Thymus (tissue), 11 donors: ENCODE data around the gene DEFB113. TPM values are rescaled to one million over a fixed set of nuclear protein-coding genes. Genes with fewer than 3 reads are reported as not detected.

Experiments
- DNase-seq, 9 donors: peaks; one replicate each; pipeline ENCODE4 v3.0.0-alpha.2; 2013; ENCODE audit warnings: low spot score in 9 of 9, low read depth in 6 of 9, missing footprints in 1 of 9
- H3K27ac ChIP-seq, 2 donors: one replicate each; pipeline ENCODE4 v1.5.1; 2013; ENCODE audit warnings: control low read depth in 1 of 2, low read depth in 1 of 2, low read length in 1 of 2, mild to moderate bottlenecking in 1 of 2, moderate library complexity in 1 of 2
- H3K27me3 ChIP-seq, 2 donors: one replicate each; pipeline ENCODE4 v1.5.1; 2013; ENCODE audit warnings: low read length in 1 of 2; ENCODE audit not compliant: control insufficient read depth in 2 of 2, insufficient read depth in 1 of 2
- H3K36me3 ChIP-seq, 2 donors: one replicate each; pipeline ENCODE4 v1.5.1; 2013; ENCODE audit warnings: low read length in 1 of 2, mild to moderate bottlenecking in 1 of 2, moderate library complexity in 1 of 2; ENCODE audit not compliant: control insufficient read depth in 2 of 2, insufficient read depth in 2 of 2
- H3K4me1 ChIP-seq, 2 donors: one replicate each; pipeline ENCODE4 v1.5.1; 2013; ENCODE audit warnings: low read length in 2 of 2; ENCODE audit not compliant: control insufficient read depth in 2 of 2, insufficient read depth in 2 of 2
- H3K4me3 ChIP-seq, 2 donors: one replicate each; pipeline ENCODE4 v1.5.1; 2013; ENCODE audit warnings: low read length in 2 of 2, control low read depth in 1 of 2, mild to moderate bottlenecking in 1 of 2
- H3K9me3 ChIP-seq, 2 donors: one replicate each; pipeline ENCODE4 v1.5.1; 2013; ENCODE audit warnings: low read length in 1 of 2, mild to moderate bottlenecking in 1 of 2; ENCODE audit not compliant: control insufficient read depth in 2 of 2, insufficient read depth in 1 of 2
- WGBS: extraction: QIAGEN DNeasy Blood & Tissue Kit; methylation state at CpG from one replicate; pipeline ENCODE4 v1.1.7; 2013; 5-methylcytosine and 5-hydroxymethylcytosine counted together
- polyA plus RNA-seq: library from polyadenylated mRNA; stranded (reverse); fragments of 200-250 nt; gene quantifications from one replicate; pipeline ENCODE4 v1.2.3, GENCODE V29; 2013
- total RNA-seq: library from RNA; stranded (reverse); fragments of 120-200 nt; gene quantifications from one replicate; pipeline ENCODE4 v1.2.4, GENCODE V29; 2013
- donor health status: healthy.

The DEFB113 gene
- total and polyA plus RNA-seq, 2 donors: not detected

DNA sequence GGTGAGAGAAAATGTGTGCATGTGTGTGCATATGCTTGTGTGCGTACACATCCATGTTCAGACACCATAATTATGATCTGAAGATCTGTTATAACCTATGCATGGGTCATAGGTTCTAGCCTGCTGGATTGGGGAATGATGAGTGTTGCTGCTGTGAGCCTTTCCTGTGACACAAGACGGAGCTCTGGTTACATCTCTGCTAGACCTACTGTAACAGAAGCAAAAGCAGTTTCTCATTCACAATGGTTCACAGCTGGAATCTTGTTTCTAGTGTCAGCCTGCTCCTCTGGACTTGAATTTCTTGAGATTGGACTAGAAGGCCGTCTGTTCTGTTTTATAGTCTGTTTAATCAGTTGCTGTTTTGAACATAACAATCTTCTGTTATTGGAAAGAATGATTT, 45.6 kb downstream of the DEFB113 start:
- Histone ChIP-seq H3K36me3 (no peaks in the 10 kb centered on the region), H3K9me3 (no peaks in the 10 kb centered on the region), H3K4me1 (no peaks in the 10 kb centered on the region), H3K27ac (no peak overlapping the region), H3K27me3 (no peaks in the 10 kb centered on the region), H3K4me3 (no peak overlapping the region)
- no peak for DNase-seq
- WGBS: 88% methylated on average over 3 of the region's 3 CpGs

DNA sequence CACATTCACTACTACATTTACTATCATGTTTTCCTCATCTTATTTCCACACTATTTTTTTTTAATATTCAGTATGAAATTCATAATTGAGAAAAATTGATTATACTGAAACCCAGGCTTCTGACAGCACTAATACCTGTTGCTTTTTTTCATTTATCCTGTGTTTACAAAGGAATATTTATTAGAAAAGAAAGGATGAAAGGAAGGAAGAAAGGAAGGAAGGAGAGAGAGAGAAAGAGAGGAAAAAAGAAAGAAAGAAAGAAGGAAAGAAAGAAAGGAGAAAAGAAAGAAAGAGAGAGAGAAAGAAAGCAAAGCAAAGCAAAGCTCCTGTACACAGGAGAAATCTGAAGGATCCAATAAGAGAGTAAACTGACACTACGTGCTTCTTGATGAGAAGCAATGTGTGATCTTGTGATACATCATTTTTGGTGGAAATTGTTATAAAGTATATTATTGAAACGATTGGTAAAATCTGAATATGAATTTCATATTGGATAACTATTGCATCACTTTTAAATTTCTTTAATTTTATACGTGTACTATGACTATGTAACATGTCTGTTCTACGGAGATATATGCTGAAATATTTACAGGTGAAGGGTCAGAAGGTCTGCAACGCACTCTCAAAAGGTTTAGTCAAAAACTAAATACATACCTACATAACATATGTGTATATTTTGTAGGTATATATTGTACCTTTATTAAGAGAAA, 49.3 kb downstream of the DEFB113 start:
- DNase-seq: no peak
- Histone ChIP-seq H3K4me3 (no peak overlapping the region), H3K27me3 (no peaks in the 10 kb centered on the region), H3K36me3 (no peaks in the 10 kb centered on the region), H3K9me3 (no peaks in the 10 kb centered on the region), H3K4me1 (no peaks in the 10 kb centered on the region), H3K27ac (no peak overlapping the region)
- 92% methylated on average over 5 of the region's 5 CpGs for WGBS

DNA sequence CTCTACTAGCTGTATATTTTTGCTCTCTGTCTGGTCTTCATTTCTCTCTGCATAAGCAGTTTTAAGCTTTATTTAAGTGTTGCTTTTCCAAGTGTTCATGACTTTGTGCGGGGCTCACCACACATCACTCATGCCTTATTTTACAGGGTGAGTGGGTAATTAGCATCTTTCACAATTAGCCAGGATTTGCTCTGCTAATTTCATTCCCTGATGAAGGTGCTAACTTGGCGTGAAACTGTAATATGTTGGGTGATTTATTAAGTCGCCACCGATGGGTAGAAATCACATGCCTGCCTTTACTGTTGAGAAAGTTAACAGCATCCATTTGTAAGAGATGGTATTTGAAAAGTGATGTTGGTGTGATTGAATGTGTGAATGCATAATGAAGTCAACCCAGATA, 50.2 kb downstream of the DEFB113 start:
- Histone ChIP-seq H3K4me1 (no peaks in the 10 kb centered on the region), H3K4me3 (no peak overlapping the region), H3K9me3 (no peaks in the 10 kb centered on the region), H3K27ac (no peak overlapping the region), H3K36me3 (no peaks in the 10 kb centered on the region), H3K27me3 (no peaks in the 10 kb centered on the region)
- DNase-seq: no peak
- WGBS: 85% methylated on average over 4 of the region's 4 CpGs

DNA sequence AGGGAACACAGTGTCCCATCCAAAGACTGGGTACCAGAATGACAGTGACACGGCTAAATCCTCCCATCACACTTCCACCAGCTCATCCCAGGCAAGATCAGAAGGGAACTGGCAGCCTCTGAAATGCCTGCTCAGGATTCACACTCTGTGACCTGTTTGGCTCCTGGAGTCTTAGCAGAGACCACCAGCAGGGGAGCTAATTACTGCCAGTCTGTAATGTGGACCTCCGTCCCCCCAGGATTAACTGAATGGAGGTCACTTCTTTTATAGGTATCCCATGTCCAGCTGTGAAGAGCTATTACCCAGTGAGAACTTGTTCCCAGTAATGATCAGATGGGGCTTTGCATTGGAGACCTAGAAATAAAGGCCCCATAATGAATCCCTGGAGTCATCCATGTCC, 50.6 kb downstream of the DEFB113 start:
- Histone ChIP-seq H3K4me3 (no peak overlapping the region), H3K4me1 (no peaks in the 10 kb centered on the region), H3K27ac (no peak overlapping the region), H3K36me3 (no peaks in the 10 kb centered on the region), H3K9me3 (no peaks in the 10 kb centered on the region), H3K27me3 (no peaks in the 10 kb centered on the region)
- WGBS: 93% methylated on average over 2 of the region's 2 CpGs
- DNase-seq: no peak

Other genes starting within 250 kb of the DEFB113 start
- 1.1 TPM for gene CRISP3, start 225.2 kb downstream of the DEFB113 start, total RNA-seq
- gene CRISP3, start 225.2 kb downstream of the DEFB113 start, polyA plus RNA-seq: 0.48 TPM
- not detected for gene PGK2, start 182.3 kb downstream of the DEFB113 start, total RNA-seq
- gene PGK2, start 182.3 kb downstream of the DEFB113 start, polyA plus RNA-seq: not detected
- gene CRISP1, start 103.1 kb downstream of the DEFB113 start, total RNA-seq: not detected
- gene CRISP1, start 103.1 kb downstream of the DEFB113 start, polyA plus RNA-seq: 0.05 TPM
- not detected for gene DEFB114, start 5.5 kb downstream of the DEFB113 start, total RNA-seq
- not detected for gene DEFB114, start 5.5 kb downstream of the DEFB113 start, polyA plus RNA-seq
- not detected for gene DEFB110, start 52.4 kb upstream of the DEFB113 start, total RNA-seq
- not detected for gene DEFB110, start 52.4 kb upstream of the DEFB113 start, polyA plus RNA-seq
- gene DEFB112, start 80.3 kb upstream of the DEFB113 start, total RNA-seq: not detected
- gene DEFB112, start 80.3 kb upstream of the DEFB113 start, polyA plus RNA-seq: not detected